ENCODE results near the gene LRIG1. TPM values are rescaled to one million over a fixed set of nuclear protein-coding genes. Genes with fewer than 3 reads are reported as not detected.
A peak's percentile ranks its signal among the peaks of the same experiment; 100 is the strongest.

Gene LRIG1
- total and polyA plus RNA-seq, 2 of the 8 experiments (the other 6 are each of a cell fraction or from before 2014, with no cell fraction given) = 78.1 to 88.7 TPM

GRCh38 chr3:66484106-66484844 is 16.5 kb downstream of the LRIG1 start:
- no peak overlapping the region for H3K56ac ChIP-seq (replicated peaks; ENCODE audit: insufficient read length, low read depth, low read length)
- H3K23me2 ChIP-seq (ENCODE audit: low read depth, low read length) = no peaks in the 10 kb centered on the region
- no peak overlapping the region; the same call in 1 of the 2 replicates for H2BK12ac ChIP-seq (ENCODE audit: low read depth, low read length)
- H2AK5ac ChIP-seq (ENCODE audit: low read depth, low read length) = no peak overlapping the region
- DNase-seq (ENCODE audit: low read depth in 1 of 2, low spot score in 2 of 2) (no peak), FAIRE-seq (no peak)
- ChIA-PET CTCF (ENCODE audit: partially characterized antibody) (interaction anchor here (0.7 to 1.6 kb wide), 7 partner anchors 9 to 332 kb away, joined by 3 to 5 read pairs (median 3); no protein-coding TSS in a partner anchor), POLR2A (ENCODE audit: partially characterized antibody) (interaction anchor here (1.3 to 2.5 kb wide), 6 partner anchors 9 to 71 kb away, joined by 3 to 12 read pairs (median 8); no protein-coding TSS in a partner anchor)
- H3K14ac ChIP-seq (ENCODE audit: insufficient read length) = no peak overlapping the region
- no peak overlapping the region for H3K27ac ChIP-seq (ENCODE audit: low read depth, low read length)
- H3K79me2 ChIP-seq (ENCODE audit: control insufficient read depth in 1 of 2, insufficient read depth in 2 of 2, low read length in 2 of 2) = peaks cover 67 to 100% of the 10 kb centered on the region in 2 experiments
- H2AFZ ChIP-seq (ENCODE audit: low read length) = no peak overlapping the region
- no peak overlapping the region for H3K9ac ChIP-seq (replicated peaks in 1 of 4; ENCODE audit: extremely low read depth in 1 of 4, low read depth in 3 of 4, low read length in 3 of 4)
- H3K79me1 ChIP-seq (ENCODE audit: low read depth, low read length) = peaks cover 25% of the 10 kb centered on the region
- TF ChIP-seq, protein P1, sequence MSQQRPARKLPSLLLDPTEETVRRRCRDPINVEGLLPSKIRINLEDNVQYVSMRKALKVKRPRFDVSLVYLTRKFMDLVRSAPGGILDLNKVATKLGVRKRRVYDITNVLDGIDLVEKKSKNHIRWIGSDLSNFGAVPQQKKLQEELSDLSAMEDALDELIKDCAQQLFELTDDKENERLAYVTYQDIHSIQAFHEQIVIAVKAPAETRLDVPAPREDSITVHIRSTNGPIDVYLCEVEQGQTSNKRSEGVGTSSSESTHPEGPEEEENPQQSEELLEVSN (IDR thresholded peaks at IDR 0.05) = peak; percentile 29; the same call in 1 of the 2 replicates
- TF ChIP-seq MAX (IDR thresholded peaks at IDR 0.05) = peak; percentile 68
- no peak for TF ChIP-seq SRF (IDR thresholded peaks at IDR 0.05; ENCODE audit: low read depth, low read length)
- H4K8ac ChIP-seq (ENCODE audit: extremely low read depth, insufficient read depth, low read length) = no peak overlapping the region
- H2BK15ac ChIP-seq (ENCODE audit: low read length) = no peak overlapping the region
- H3K4me3 ChIP-seq (ENCODE audit: extremely low read depth in 1 of 4, insufficient read depth in 2 of 4, low read depth in 3 of 4, low read length in 4 of 4) = no peak overlapping the region; a peak in 1 of 8 replicates
- no peak overlapping the region for H3K23ac ChIP-seq (ENCODE audit: insufficient read length)
- no peak overlapping the region for H4K5ac ChIP-seq (ENCODE audit: insufficient read length, low read depth, low read length)
- H3K4ac ChIP-seq (replicated peaks; ENCODE audit: insufficient read length, low read depth, low read length) = no peak overlapping the region
- 55% methylated on average over 9 of the region's 9 CpGs; no CpG with 5 or more reads in 1 of the 2 experiments for WGBS, 2 experiments (ENCODE audit: extremely low coverage in 1 of 2, insufficient coverage in 1 of 2, insufficient read length in 1 of 2, insufficient replicate concordance in 2 of 2, low coverage in 1 of 2, low lambda C conversion rate in 2 of 2, missing lambda C conversion rate in 1 of 2)
- H3K36me3 ChIP-seq (ENCODE audit: control insufficient read depth in 2 of 4, insufficient read depth in 4 of 4, low read length in 3 of 4) = no peaks in the 10 kb centered on the region
- no peak overlapping the region for H2BK5ac ChIP-seq (ENCODE audit: low read depth, low read length)
- no peaks in the 10 kb centered on the region for H3K27me3 ChIP-seq (replicated peaks in 1 of 4; ENCODE audit: control insufficient read depth in 3 of 4, extremely low read depth in 1 of 4, insufficient read depth in 3 of 4, low read length in 3 of 4)
- peak overlapping the region; percentile 5 to 12; a peak in 2 of 4 replicates for H3K4me2 ChIP-seq (ENCODE audit: insufficient read depth in 1 of 2, low read depth in 2 of 2, low read length in 2 of 2)
- no peaks in the 10 kb centered on the region for H3K9me3 ChIP-seq (ENCODE audit: insufficient read depth in 2 of 2, low read depth in 1 of 2, low read length in 1 of 2)
- no peak overlapping the region; the same call in 1 of the 2 replicates for H3K18ac ChIP-seq (ENCODE audit: extremely low read depth, low read length)
- H2BK120ac ChIP-seq (replicated peaks; ENCODE audit: low read depth, low read length) = no peak overlapping the region
- peaks cover 2 to 62% (median 45%) of the 10 kb centered on the region in 4 experiments for H3K4me1 ChIP-seq (replicated peaks in 1 of 4; ENCODE audit: control insufficient read depth in 3 of 4, insufficient read depth in 4 of 4, low read length in 3 of 4)
- H4K20me1 ChIP-seq (replicated peaks in 1 of 2; ENCODE audit: control insufficient read depth in 1 of 2, insufficient read depth in 2 of 2, low read length in 2 of 2) = peaks cover 25 to 37% of the 10 kb centered on the region in 2 experiments
- H4K91ac ChIP-seq (replicated peaks; ENCODE audit: insufficient read length, low read length) = no peak overlapping the region
- H2BK20ac ChIP-seq (ENCODE audit: low read length) = no peak overlapping the region
